ENCODE measurements around the gene COMMD10. TPM values are rescaled to one million over a fixed set of nuclear protein-coding genes. Genes with fewer than 3 reads are reported as not detected.

The COMMD10 gene
- total and polyA plus RNA-seq, 2 of the 4 experiments (the other 2 are of a cell fraction) = 12.8 to 20.4 TPM

- H4K91ac ChIP-seq (ENCODE audit: insufficient read depth, low read depth, low read length) = no peak overlapping the region
- H3K9ac ChIP-seq (ENCODE audit: low read depth, low read length) = no peak overlapping the region
- no peaks in the 10 kb centered on the region for H3K36me3 ChIP-seq (ENCODE audit: control insufficient read depth, insufficient read depth, low read length)
- H3K4me1 ChIP-seq (ENCODE audit: control insufficient read depth, insufficient read depth, low read length) = no peaks in the 10 kb centered on the region
- no peak overlapping the region for H3K18ac ChIP-seq (ENCODE audit: low read depth, low read length)
- no peak overlapping the region for H4K5ac ChIP-seq (ENCODE audit: low read depth, low read length)
- no peak overlapping the region for H2AK9ac ChIP-seq (replicated peaks; ENCODE audit: low read depth, low read length, poor library complexity)
- no peaks in the 10 kb centered on the region for H4K20me1 ChIP-seq (ENCODE audit: insufficient read depth, low read length)
- no peak overlapping the region for H3K14ac ChIP-seq (replicated peaks; ENCODE audit: low read depth, low read length)
- H4K8ac ChIP-seq (ENCODE audit: low read depth in 2 of 2, low read length in 2 of 2) = no peak overlapping the region
- H2BK15ac ChIP-seq (ENCODE audit: low read depth, low read length) = no peak overlapping the region
- in situ Hi-C loops (cut with MboI; ENCODE audit: low sequenced_read_pairs) = no loop called here
- H3K9me1 ChIP-seq (ENCODE audit: insufficient read depth, low read length) = no peaks in the 10 kb centered on the region
- no peak overlapping the region for H3K4me2 ChIP-seq (ENCODE audit: low read depth, low read length)
- H3K27me3 ChIP-seq (ENCODE audit: control insufficient read depth, insufficient read depth, low read length) = peaks cover 9% of the 10 kb centered on the region; the same call in 1 of the 2 replicates
- H3K23ac ChIP-seq (ENCODE audit: low read depth, low read length) = no peak overlapping the region
- no peak for ATAC-seq (ENCODE audit: low read depth)
- WGBS, 2 experiments (ENCODE audit: extremely low coverage in 2 of 2, insufficient read length in 1 of 2) = no CpG with 5 or more reads among the region's 3 CpGs
- H2BK120ac ChIP-seq (ENCODE audit: low read depth, low read length) = no peak overlapping the region
- intact Hi-C loops (cut with micrococcal nuclease) = no loop called here
- H3K56ac ChIP-seq (ENCODE audit: extremely low read depth, insufficient read depth, low read length) = no peak overlapping the region
- H3K79me1 ChIP-seq (ENCODE audit: low read depth in 1 of 2, low read length in 2 of 2) = no peaks in the 10 kb centered on the region
- no peak overlapping the region for H2AK5ac ChIP-seq (ENCODE audit: low read depth, low read length)
- BruUV-seq (replicated peaks) = no TSS peak
- POLR2A ChIA-PET (ENCODE audit: unreplicated experiment) = no interaction called here
- no peak for TF ChIP-seq POLR2A (IDR thresholded peaks at IDR 0.05; ENCODE audit: low read depth, low read length)
- no peak for TF ChIP-seq BHLHE40 (IDR thresholded peaks at IDR 0.05; ENCODE audit: low read depth, low read length)
- no peak for TF ChIP-seq ELK1 (IDR thresholded peaks at IDR 0.05; ENCODE audit: borderline replicate concordance, low read depth, low read length)
- no peak for TF ChIP-seq MAFK (IDR thresholded peaks at IDR 0.05; ENCODE audit: low read depth, low read length)
- TF ChIP-seq SMC3 (IDR thresholded peaks at IDR 0.05; ENCODE audit: low read depth, low read length) = no peak
- TF ChIP-seq RAD21 (IDR thresholded peaks at IDR 0.05; ENCODE audit: low read length) = no peak
- no peak for TF ChIP-seq RCOR1 (IDR thresholded peaks at IDR 0.05; ENCODE audit: insufficient replicate concordance, low read length)
- no peak for TF ChIP-seq CTCF (conservative IDR thresholded peaks at IDR 0.05; ENCODE audit: low read depth, low read length)
- no peak for TF ChIP-seq RFX5 (IDR thresholded peaks at IDR 0.05; ENCODE audit: low read depth, low read length)
- no peak for TF ChIP-seq CHD1 (IDR thresholded peaks at IDR 0.05; ENCODE audit: low read depth, low read length)
- TF ChIP-seq MXI1 (IDR thresholded peaks at IDR 0.05; ENCODE audit: borderline replicate concordance, low read depth, low read length) = no peak
- no peak for TF ChIP-seq CEBPB (IDR thresholded peaks at IDR 0.05; ENCODE audit: low read depth, low read length)
- no peak for TF ChIP-seq FOS (IDR thresholded peaks at IDR 0.05; ENCODE audit: low read depth, low read length)
- TF ChIP-seq NFE2L2 (IDR thresholded peaks at IDR 0.05; ENCODE audit: low read depth, low read length) = no peak
- TF ChIP-seq MAZ (IDR thresholded peaks at IDR 0.05; ENCODE audit: borderline replicate concordance, low read depth, low read length) = no peak
- TF ChIP-seq USF2 (IDR thresholded peaks at IDR 0.05; ENCODE audit: low read depth, low read length) = no peak
- dilution Hi-C loops (cut with HindIII; ENCODE audit: low sequenced_read_pairs, unreplicated experiment) = no loop called here
- H2BK20ac ChIP-seq (ENCODE audit: low read depth, low read length) = no peak overlapping the region
- H2AFZ ChIP-seq (replicated peaks; ENCODE audit: low read length, poor library complexity) = no peak overlapping the region
- H3K4ac ChIP-seq (ENCODE audit: low read depth, low read length) = no peak overlapping the region
- CTCF ChIA-PET = interaction anchor here (0.6 kb wide), 1 partner anchor 77 kb away, joined by 3 read pairs; the partner anchor contains the start of gene LVRN
- no peak overlapping the region for H3K4me3 ChIP-seq (ENCODE audit: insufficient read depth, low read depth, low read length)
- no peak overlapping the region for H2BK5ac ChIP-seq (ENCODE audit: low read depth, low read length, poor library complexity, severe bottlenecking)
- no peaks in the 10 kb centered on the region for H3K9me3 ChIP-seq (ENCODE audit: control insufficient read depth, insufficient read depth, low read length)
- no peak for DNase-seq
- H3K27ac ChIP-seq (ENCODE audit: insufficient read depth, low read length) = no peak overlapping the region
Observed at GRCh38 chr5:116038817-116039216, 46.0 kb upstream of the COMMD10 start.

Data from IMR-90 (cell line).